Measurements from ENCODE around the gene YY1. TPM values are rescaled to one million over a fixed set of nuclear protein-coding genes. Genes with fewer than 3 reads are reported as not detected.

YY1 gene
- total RNA-seq, 4 donors from 2014 or later: 50.8 to 61.3 (median 58.6) TPM

GRCh38 chr14:100252684-100253083 lies 13.7 kb downstream of the YY1 start:
- in situ Hi-C loops (cut with MboI; ENCODE audit: low pct_ligation_motif_present in 1 of 4, low pct_unique_long_range_greater_than_20kb in 1 of 4, low sequenced_read_pairs in 3 of 4): loop anchor here in 1 of 4 donors (25.0 kb wide), 1 partner anchor 385 kb away; no protein-coding TSS in a partner anchor
- H3K4me1 ChIP-seq: peaks cover 13 to 71% (median 25%) of the 10 kb centered on the region in 4 donors
- no peak overlapping the region for H3K27ac ChIP-seq
- intact Hi-C loops (cut with DNase I; ENCODE audit: low total_unique reads): no loop called here
- H3K9me3 ChIP-seq: no peaks in the 10 kb centered on the region
- no peak overlapping the region for H3K4me3 ChIP-seq
- H3K27me3 ChIP-seq: no peaks in the 10 kb centered on the region
- no peak for DNase-seq
- TF ChIP-seq CTCF (IDR thresholded peaks at IDR 0.05) (no peak), POLR2AphosphoS5 (IDR thresholded peaks at IDR 0.05) (no peak), POLR2A (IDR thresholded peaks at IDR 0.05) (no peak), EP300 (IDR thresholded peaks at IDR 0.05; ENCODE audit: low read depth) (no peak)
- H3K36me3 ChIP-seq: no peaks in the 10 kb centered on the region

- WGBS, 2 donors (ENCODE audit: low coverage in 1 of 2): 79 to 93% methylated on average over 3 of the region's 3 CpGs
- H3K4me3 ChIP-seq: no peak overlapping the region
- peaks cover 9 to 62% (median 20%) of the 10 kb centered on the region in 4 donors for H3K4me1 ChIP-seq
- intact Hi-C loops (cut with DNase I; ENCODE audit: low total_unique reads): no loop called here
- H3K27me3 ChIP-seq: no peaks in the 10 kb centered on the region
- in situ Hi-C loops (cut with MboI; ENCODE audit: low pct_ligation_motif_present in 1 of 4, low pct_unique_long_range_greater_than_20kb in 1 of 4, low sequenced_read_pairs in 3 of 4): loop anchor here in 1 of 4 donors (25.0 kb wide), 1 partner anchor 381 kb away; no protein-coding TSS in a partner anchor
- DNase-seq: no peak
- H3K9me3 ChIP-seq: no peaks in the 10 kb centered on the region
- no peak overlapping the region for H3K27ac ChIP-seq
- TF ChIP-seq CTCF (IDR thresholded peaks at IDR 0.05) (no peak), EP300 (IDR thresholded peaks at IDR 0.05; ENCODE audit: low read depth) (no peak), POLR2A (IDR thresholded peaks at IDR 0.05) (no peak), POLR2AphosphoS5 (IDR thresholded peaks at IDR 0.05) (no peak)
- H3K36me3 ChIP-seq: no peaks in the 10 kb centered on the region
Observed at GRCh38 chr14:100256339-100256895, 17.5 kb downstream of the YY1 start.

- 56% methylated on average over 3 of the region's 3 CpGs; no CpG with 5 or more reads in 1 of the 2 donors for WGBS, 2 donors (ENCODE audit: low coverage in 1 of 2)
- Histone ChIP-seq H3K27me3 (no peaks in the 10 kb centered on the region), H3K9me3 (no peaks in the 10 kb centered on the region), H3K4me3 (no peak overlapping the region), H3K4me1 (peaks cover 0 to 47% (median 18%) of the 10 kb centered on the region in 4 donors), H3K36me3 (peaks cover 0 to 6% (median 0%) of the 10 kb centered on the region in 4 donors), H3K27ac (no peak overlapping the region)
- in situ Hi-C loops (cut with MboI; ENCODE audit: low pct_ligation_motif_present in 1 of 4, low pct_unique_long_range_greater_than_20kb in 1 of 4, low sequenced_read_pairs in 3 of 4) (loop anchor here in 1 of 4 donors (25.0 kb wide), 1 partner anchor 376 kb away; no protein-coding TSS in a partner anchor), intact Hi-C loops (cut with DNase I; ENCODE audit: low total_unique reads) (no loop called here)
- DNase-seq: no peak
- no peak for TF ChIP-seq CTCF (IDR thresholded peaks at IDR 0.05)
- no peak for TF ChIP-seq POLR2A (IDR thresholded peaks at IDR 0.05)
- TF ChIP-seq POLR2AphosphoS5 (IDR thresholded peaks at IDR 0.05): no peak
- TF ChIP-seq EP300 (IDR thresholded peaks at IDR 0.05; ENCODE audit: low read depth): no peak
Observed at GRCh38 chr14:100261621-100262020, 22.7 kb downstream of the YY1 start.

- no peak for DNase-seq
- 71 to 78% methylated on average over 5 of the region's 5 CpGs for WGBS, 2 donors (ENCODE audit: low coverage in 1 of 2)
- Histone ChIP-seq H3K4me1 (peaks cover 0 to 44% (median 22%) of the 10 kb centered on the region in 4 donors), H3K4me3 (no peak overlapping the region), H3K27me3 (no peaks in the 10 kb centered on the region), H3K27ac (no peak overlapping the region), H3K36me3 (peaks cover 0 to 13% (median 0%) of the 10 kb centered on the region in 4 donors), H3K9me3 (no peaks in the 10 kb centered on the region)
- TF ChIP-seq EP300 (IDR thresholded peaks at IDR 0.05; ENCODE audit: low read depth) (no peak), POLR2A (IDR thresholded peaks at IDR 0.05) (no peak), CTCF (IDR thresholded peaks at IDR 0.05) (no peak), POLR2AphosphoS5 (IDR thresholded peaks at IDR 0.05) (no peak)
- intact Hi-C loops (cut with DNase I; ENCODE audit: low total_unique reads) (no loop called here), in situ Hi-C loops (cut with MboI; ENCODE audit: low pct_ligation_motif_present in 1 of 4, low pct_unique_long_range_greater_than_20kb in 1 of 4, low sequenced_read_pairs in 3 of 4) (loop anchor here in 1 of 4 donors (25.0 kb wide), 1 partner anchor 375 kb away; no protein-coding TSS in a partner anchor)
Observed at GRCh38 chr14:100262545-100262944, 23.6 kb downstream of the YY1 start.
